GM19043 (cell line): Measurements from ENCODE around the gene SLC22A23.

Experiments used
- ATAC-seq: cut with Tn5 transposase; IDR thresholded peaks from one replicate; pipeline ENCODE4 v1.9.1; 2021; ENCODE audit warnings: low read depth; ENCODE audit not compliant: unreplicated experiment

The SLC22A23 gene

DNA sequence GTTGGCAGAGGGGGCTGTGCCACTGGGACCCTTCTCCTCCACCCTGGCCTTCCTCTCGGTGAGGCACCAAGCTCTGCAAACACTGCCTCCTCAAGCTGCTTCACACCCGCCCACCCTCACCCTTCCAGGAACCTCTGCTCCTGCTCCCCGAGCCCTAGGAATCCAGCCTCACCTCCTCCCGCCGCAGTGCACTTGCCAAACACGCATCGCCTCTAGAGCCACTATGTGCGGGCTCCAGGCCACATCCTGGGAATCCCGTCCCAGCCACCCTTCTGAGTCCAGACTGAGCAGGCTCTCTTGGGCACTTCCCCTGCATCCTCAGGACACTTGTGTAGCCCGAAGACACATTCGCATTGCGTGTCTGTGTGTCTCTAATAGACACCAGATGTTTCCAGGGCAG, 179.6 kb downstream of the SLC22A23 start:
- ATAC-seq = no peak

DNA sequence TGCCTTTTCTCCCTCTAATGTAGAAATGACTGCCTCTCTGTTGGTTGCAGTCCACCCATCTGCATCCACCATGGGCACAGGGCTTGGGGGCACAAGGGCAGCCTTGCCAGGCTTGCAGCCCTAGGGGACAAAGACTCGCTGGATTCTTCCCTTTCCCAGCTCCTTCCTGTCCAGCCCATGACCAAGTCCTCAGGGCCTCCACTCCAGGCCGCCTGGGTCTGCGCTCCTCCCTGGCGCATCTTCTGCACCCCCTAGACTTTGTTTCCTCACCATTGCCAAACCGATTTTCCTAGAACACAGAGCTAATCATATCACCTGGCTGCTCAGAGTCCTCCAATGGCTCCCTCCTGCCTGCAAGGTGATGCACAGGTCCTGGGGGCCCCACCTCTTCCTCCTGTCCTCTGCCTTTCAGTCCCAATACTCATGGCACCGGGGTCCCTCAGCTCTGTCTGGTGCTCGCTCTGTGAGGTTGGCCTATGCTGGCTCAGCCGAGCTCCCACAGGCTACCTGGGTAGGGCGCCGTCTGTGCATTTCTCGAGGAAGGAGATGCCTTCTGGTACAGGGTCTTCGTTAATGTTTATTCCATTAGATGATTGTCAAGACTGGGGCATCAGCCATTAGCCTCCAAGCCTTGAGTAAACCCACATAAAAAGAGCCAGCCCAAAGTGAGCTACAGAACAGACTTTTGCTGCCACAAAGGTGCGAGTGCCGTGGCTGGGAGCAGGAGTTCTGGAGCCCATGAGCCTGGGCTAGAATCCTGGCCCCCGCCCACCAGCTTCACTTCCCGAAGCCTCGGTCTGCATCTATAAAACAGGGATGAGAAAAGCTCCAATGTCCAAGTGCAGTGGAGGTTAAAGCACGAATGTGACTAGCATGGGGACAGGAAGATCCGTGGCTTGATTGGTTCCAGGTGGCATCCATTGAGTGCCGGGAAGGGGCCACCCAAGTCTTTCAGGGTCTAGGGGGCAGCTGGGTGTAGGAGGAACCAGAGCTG, 180.4 kb downstream of the SLC22A23 start:
- ATAC-seq = no peak

DNA sequence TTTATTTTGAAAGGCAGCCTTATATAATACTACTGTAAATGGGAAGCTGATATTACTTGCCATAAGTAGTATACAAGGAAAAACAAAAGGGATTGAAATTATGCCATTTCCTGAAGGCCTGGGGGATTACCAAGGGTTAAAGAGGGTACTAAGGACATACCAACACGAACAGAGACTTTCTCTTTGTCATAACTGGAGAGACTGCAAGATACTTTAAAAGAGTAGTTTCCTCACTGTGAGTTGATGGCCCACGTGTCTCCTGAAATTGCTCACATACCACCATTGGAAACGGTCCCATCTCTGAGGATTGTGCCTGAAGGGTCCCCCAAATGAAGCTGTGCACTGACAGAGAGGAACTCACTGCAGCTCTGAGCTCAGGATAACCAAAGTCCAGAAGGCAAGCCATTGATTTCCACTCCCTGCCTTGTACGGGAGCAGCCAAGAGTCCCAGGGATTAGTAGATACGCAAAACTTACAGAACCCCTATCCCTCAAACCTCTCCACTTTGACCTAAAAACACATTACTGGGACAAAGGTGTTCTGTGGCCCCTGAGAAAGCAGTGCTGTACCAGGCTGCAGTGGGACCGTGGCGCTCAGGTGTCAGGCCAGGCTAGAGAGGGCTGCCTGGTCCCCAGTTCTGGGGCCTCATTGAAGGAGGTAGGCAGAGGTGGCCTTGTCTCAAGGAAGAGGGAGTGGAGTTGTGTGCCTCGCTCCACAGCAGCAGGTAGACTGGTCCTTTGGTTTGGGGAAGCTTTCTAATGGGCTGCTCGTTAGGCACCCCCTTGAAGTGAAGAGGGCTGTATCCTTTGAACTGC, 182.9 kb downstream of the SLC22A23 start:
- ATAC-seq = no peak

DNA sequence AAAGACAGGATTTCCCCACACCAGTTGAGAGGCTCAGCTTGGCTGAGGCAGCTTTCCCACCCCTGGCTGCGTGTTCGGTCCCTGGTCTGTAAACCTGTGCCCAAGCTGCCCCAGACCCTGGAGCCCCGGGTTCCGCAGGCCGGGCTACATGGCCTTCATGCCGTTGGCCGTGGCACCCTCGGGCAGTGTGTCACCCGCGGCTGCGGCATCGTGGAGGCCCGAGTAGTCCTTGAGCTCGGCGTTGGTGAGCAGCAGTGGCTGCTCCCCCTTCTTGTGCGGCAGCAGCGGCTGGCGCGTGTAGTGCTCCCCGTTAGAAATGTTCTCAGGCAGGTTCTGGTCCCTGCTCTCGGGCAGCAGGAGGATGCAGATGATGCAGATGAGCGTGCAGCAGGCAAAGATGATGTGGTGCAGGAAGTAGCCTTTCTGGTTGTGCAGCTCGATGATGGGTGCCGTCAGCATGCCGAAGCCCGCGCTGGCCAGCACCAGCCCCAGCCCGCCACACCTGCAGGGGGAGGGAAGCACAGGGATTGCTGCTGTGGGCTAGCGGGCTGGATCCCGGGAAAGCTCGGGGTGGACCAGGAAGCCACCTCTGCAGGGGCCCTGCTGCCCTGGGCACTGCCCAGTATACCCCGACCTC, 183.8 kb downstream of the SLC22A23 start:
- ATAC-seq = no peak

DNA sequence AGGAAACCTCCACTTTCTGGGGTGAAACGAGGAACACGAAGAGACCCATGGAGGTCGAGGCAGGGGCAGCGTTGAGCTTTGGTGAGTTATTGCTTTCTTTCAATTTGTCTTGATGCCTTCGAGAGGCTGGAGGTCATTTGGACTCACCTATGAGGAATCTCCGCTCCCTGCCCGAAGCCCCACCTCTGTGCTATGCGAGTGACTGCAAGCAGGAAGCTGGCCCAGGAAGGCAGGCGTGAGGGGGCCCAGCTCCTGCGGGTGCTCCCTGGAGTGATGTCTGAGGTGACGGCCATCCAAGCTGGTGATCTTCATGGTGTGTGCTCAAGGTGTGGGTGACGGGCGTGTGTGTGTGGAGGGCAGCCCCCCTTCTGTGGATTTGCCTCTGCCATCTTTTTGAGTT, 185.1 kb downstream of the SLC22A23 start:
- ATAC-seq = no peak

DNA sequence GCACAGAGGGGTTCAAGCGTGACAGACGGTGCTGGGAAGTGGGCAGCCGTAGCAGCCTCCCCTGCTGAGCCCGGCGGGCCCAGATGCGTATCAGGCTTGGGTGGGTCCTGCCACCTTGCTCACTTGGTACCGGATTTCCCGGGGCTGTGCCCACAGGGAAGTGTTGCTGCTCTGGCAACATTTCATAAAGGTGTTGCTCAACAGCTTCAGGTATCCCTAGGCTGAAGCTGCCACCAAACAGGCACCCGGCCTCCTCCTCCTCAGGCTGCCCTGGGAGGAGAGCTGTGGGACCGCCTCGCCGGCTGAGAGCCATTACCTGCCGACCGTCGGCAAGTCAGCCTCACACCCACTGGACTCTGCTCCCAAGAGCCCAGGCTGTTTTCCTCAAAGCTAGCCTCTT, 186.6 kb downstream of the SLC22A23 start:
- no peak for ATAC-seq

DNA sequence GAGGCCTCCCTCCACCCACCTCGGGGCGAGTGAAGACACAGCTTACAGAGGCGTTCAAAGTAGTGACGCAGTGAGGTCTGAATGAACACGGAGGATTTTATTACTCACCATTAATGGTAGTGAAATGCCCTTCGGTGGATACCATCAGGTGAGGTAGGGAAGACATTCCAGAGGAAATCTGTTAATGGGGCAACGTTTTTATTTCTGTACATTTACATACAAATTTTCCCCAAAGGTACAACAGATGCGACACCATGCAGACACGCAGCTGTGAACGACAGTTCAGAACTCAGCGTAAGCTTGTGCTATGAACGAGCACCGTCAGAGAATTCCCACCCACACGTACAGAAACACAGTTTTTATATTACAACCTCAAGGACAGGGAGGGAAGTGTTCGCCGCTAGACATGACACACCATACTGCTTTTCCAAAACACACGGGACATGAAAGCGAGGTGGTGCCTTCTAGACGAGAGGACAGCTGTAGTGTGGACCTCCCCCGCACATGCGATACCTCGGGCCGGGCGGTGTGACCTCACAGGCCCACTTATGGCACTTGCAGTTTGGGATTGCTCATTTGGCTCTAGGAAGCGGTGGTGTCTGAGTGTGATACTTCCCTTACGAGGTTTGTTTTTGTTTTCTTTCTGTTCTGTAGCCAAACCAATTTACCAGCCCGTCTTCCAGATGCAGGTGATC, 187.4 kb downstream of the SLC22A23 start:
- ATAC-seq = no peak

DNA sequence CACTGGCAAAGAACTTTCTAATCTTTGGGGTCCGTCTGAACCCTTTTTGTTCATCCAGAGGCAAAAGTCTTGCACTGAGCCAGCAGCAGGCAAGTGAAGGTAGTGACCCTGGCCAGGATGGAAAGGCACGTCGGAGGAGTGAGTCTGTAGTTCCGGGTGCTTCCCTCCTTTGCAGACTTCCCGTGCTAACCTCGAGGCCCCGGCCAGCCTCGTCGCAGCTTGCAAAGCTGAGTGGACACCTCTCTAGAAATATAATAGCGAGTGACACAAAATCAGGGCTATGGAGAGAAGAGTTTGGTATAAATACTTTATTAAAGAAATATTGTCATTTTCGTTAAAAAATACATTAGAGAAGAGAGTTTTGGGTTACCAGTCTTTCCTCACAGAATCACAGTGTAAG, 188.2 kb downstream of the SLC22A23 start:
- ATAC-seq = no peak

DNA sequence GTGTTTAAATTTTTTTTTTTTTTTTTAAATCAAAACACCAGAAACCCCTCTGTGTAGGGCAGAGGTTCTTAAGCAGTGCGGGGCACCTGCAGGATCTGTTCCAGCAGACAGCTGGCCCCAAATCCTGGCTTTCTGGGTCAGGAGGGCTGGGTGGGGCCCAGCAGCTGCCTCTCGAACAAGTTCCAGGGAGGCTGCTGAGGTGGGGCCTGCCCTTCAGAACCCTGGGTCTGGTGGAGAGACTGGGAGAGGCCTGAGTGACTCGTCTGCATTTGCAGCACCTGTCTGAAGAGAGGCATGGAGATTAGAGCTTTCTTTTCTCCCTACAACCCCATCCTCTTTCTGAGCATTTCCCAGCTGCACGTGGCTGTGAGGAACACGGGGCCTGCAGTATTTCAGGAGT, 189.7 kb downstream of the SLC22A23 start:
- no peak for ATAC-seq

DNA sequence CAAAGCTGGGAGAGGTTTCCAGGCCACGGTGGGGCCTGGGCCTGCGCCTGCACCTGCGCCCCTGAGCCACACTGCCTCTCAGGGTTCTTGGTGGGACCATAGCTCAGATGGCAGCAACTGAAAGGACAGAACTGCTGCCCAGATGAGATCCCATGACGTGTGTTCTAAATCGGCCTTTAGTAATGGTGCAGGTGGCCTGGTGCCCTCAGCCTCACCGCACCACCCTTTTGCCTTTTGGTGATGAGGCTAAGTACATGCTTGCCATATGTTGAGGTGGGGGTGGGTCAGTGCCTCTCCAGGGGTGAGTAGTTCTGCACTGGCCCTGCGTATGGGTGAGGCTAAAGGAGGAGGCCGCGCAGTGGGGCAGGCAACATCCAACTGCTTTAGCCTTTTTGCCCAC, 190.7 kb downstream of the SLC22A23 start:
- no peak for ATAC-seq

DNA sequence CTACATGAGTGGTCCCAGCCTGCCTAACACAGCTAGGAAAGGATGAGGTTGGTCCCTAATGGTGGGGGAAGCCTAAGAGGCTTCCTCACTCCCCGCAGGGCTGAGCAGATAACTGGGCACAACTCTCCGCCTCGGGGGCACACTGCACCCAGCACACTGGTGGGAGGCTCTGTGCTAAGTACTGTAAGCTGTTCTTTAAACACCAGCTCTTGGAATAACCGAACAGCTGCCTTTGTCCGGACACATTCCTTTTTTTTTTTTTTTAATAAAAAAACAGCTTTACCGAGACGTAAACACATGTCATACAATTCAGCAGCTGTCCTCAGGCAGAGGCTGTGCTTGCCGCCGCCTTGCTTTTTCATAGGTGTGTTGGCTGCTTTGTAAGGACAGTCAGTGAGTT, 191.2 kb downstream of the SLC22A23 start:
- no peak for ATAC-seq

DNA sequence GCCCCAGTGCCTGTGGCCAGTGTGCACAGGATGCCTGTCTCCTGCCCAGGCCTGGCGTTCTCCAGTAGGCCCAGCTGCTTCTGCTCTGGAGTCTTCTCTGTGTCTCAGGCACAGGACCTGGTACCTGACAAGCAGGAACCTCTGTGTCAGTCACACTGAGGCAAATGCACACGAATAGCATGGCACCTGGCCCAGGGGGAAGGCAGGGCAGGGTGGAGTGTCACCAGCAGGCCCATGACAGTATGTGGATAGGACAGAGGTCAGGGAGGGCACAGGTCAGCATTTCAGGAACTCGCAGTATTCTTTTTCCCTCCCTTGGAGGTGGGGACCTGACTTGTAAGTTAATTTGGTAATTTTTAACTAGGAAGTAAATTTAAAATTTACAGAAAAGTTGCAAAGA, 192.5 kb downstream of the SLC22A23 start:
- ATAC-seq = no peak

DNA sequence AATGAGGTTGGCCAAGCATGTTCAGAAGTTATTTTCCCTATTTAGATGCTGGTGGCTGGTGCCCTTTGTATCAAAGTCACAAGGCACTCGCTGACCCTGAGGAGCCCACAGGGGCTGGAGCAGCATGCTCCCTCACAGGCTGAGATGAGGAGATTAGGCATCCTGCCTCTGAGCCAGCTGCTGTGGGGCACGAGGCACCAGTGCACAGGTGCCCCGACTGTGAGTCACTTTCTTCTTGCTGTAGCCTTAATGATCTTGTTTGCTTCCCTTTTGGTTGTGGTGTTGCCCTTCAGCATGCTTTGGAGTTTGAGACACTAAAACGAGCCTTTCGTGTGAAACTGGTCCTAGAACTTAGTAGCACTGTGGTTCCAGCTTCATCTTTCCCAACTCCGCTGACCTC, 193.8 kb downstream of the SLC22A23 start:
- no peak for ATAC-seq

DNA sequence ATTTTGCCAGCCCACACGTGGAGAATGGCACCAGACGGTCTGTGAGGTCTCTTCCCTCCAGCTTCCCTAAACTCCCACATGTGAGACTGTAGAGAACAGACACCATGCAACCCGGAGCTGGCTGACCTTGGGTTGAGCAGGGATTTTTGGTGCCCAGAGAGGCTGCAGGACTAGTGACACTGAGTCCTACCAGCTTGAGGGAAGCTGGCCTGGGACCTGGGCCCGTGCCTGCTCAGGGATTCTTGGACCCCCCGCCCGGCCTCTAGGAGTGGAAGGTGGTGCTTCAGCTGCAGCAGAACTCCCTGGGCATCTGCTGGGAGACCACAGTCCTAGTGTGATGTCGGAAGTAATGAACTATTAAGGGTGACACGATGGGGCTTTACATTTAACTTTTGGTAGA, 194.9 kb downstream of the SLC22A23 start:
- ATAC-seq = no peak

DNA sequence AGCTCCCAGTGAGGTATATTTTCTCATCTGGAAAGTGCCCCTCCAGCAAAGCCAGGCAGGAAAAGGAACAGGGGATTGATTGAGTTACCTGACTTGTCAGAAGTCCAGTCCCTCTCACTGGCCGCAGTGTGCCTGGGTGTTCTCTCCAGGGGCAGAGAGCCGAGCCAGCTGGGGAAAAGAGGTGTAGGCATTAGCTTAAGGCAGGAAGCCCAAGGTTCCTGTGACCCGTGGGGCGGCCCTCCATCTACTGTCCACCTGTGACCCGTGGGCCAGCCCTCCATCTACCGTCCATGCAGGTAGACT, 195.4 kb downstream of the SLC22A23 start:
- ATAC-seq = no peak

DNA sequence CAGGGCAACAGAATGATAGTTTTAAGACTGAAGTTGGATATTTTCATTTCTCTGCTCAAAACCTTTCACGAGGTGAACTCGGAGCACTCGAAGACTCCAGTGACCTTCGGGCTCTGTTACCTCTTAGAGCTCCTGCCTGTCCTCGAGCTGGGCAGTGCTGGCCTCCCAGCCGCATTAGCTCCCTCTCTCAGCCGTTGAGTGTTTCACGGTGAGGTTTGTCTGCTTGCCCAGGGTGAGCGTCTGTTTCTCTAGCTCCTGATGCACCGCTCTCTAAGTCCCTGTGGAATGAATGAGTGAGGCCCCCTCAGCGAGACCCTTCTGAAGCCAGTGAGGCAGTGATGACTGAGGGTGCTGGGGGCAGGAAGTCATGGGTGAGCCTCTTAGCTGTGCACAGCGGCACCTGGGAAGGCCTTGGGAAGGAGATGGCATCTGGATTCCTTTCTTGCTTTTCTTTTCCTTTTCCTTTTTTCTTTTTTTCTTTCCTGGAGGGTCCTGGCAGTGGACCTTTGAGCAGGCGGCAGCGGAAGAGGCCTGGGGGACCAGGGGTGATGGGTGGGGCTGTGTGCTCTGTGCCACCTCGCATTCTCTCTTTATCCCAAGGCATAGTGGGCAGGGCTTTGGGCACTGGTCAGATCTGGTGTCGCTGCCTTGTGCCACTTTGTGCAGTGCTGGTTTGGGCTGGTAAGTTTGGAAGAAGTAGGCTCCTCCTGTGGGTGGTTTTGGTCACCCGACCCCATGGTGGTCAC, 195.9 kb downstream of the SLC22A23 start:
- no peak for ATAC-seq

DNA sequence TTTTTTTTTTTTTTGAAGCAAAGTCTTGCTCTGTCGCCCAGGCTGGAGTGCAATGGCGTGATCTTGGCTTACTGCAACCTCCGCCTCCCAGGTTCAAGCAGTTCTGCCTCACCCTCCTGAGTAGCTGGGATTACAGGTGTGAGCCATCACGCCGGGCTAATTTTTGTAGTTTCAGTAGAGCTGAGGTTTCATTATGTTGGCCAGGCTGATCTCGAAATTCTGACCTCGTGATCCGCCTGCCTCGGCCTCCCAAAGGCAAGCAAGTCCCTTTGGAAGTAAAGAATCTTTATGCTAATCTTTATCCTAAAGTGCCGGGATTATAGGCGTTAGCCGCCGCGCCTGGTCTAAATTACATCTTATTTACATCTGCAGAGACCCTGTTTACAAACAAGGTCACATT, 196.6 kb downstream of the SLC22A23 start:
- no peak for ATAC-seq

DNA sequence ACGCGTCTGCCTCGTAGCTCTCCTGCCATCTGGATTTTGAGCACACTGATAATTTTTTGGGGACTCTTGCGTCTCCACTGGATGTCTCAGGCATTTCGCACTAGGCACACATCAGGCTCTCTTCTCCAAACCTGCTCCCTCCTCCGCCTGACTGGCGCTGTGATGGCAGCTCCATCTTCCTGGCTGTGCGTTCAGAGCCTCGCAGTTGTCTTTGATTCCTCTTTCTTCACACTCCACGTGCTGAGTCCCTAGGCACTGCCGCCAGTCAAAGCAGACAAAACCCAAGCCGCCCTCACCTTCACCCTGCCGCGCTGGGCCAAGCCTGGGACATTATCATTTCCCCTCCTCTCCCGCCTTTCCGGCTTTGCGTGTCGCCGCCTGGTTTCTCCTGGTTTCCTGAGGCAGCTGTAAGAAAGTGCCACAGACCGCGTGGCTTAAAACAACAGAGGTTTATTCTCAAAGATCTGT, 197.3 kb downstream of the SLC22A23 start:
- peak; percentile 28 for ATAC-seq

DNA sequence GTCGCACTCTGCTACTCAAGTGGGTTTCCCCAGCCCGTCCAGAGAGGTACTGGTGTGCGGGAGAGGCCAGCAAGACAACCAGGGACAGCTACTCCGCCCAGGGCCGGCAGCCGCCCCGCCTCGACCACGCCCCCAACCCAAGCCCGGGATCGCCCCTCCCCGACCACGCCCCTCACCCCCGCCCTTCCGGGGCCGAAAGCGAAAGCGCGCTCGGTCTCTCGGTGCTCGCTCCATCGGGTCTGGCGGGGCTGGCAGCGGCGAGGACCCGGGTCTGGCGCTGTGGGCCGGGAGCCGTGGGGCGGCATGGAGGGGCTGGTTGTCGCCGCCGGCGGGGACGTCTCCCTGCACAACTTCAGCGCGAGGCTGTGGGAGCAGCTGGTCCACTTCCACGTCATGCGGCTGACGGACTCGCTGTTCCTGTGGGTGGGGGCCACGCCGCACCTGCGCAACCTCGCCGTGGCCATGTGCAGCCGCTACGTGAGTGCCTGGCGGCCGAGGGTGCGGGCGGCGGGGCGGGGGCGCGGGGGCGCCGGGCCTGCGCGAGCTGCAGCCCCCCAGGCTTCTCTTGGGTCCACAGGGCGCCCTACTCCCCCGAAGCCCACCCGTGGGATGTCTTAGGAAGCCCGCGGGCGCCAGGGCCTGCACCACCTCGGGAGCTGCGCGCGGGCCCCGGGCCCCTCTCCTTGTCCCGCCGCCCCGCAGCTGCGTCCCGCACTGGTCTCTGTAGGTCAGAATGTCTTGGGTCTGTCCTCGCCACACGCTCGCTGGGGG, 197.9 kb downstream of the SLC22A23 start, which contains the start of gene PSMG4:
PSMG4 (plus strand) TSS at position 228 of the 771 bp plus-strand sequence; CDS start at position 304, 76 bp downstream.
- ATAC-seq = peak; percentile 80
